Neural cell (in vitro differentiated cells): ENCODE measurements around the gene PRELP. TPM values are rescaled to one million over a fixed set of nuclear protein-coding genes. Genes with fewer than 3 reads are reported as not detected.

Experiments
- H2AFZ ChIP-seq: fragments of 200-600, 300-800 bp; sonication (generic), shearing (Covaris generic); 2 replicates; pipeline ENCODE4 v1.6.0; 2014; ENCODE audit warnings: low read depth, mild to moderate bottlenecking, antibody characterized with exemption, low read length, moderate library complexity
- H3F3A ChIP-seq: fragments of 200-600 bp; shearing (Covaris generic); 2 replicates; pipeline ENCODE4 v1.6.1; 2016; ENCODE audit warnings: mild to moderate bottlenecking, moderate library complexity, mixed read lengths, antibody characterized with exemption, low read length; ENCODE audit not compliant: insufficient read depth, poor library complexity, severe bottlenecking
- H3K27ac ChIP-seq: fragments of 200-600, 300-800 bp; sonication (generic), shearing (Covaris generic); 2 replicates; pipeline ENCODE4 v1.5.1; 2014; ENCODE audit warnings: mild to moderate bottlenecking, low read length, moderate library complexity
- H3K27me3 ChIP-seq: fragments of 300-800, 200-600 bp; sonication (generic), shearing (Covaris generic); 2 replicates; pipeline ENCODE4 v1.6.0; 2014; ENCODE audit warnings: mild to moderate bottlenecking, low read depth, low read length, moderate library complexity; ENCODE audit not compliant: insufficient read depth
- H3K36me3 ChIP-seq: fragments of 300-800, 200-600 bp; sonication (generic), shearing (Covaris generic); 2 replicates; pipeline ENCODE4 v1.5.1; 2014; ENCODE audit warnings: mild to moderate bottlenecking, antibody characterized with exemption, low read length, moderate library complexity; ENCODE audit not compliant: insufficient read depth
- H3K4me2 ChIP-seq: fragments of 300-800, 200-600 bp; sonication (generic), shearing (Covaris generic); 2 replicates; pipeline ENCODE4 v1.6.0; 2014; ENCODE audit warnings: mild to moderate bottlenecking, low read length
- H3K4me3 ChIP-seq: fragments of 300-800, 200-600 bp; sonication (generic), shearing (Covaris generic); 2 replicates; pipeline ENCODE4 v1.5.1; 2014; ENCODE audit warnings: mild to moderate bottlenecking, low read length, moderate library complexity
- H3K79me2 ChIP-seq: fragments of 200-600 bp; shearing (Covaris generic); replicated peaks from 2 replicates; pipeline ENCODE4 v1.6.0; 2014; ENCODE audit warnings: mild to moderate bottlenecking, low read length, moderate library complexity; ENCODE audit not compliant: insufficient read depth
- H3K9ac ChIP-seq: fragments of 300-800, 200-600 bp; sonication (generic), shearing (Covaris generic); 2 replicates; pipeline ENCODE4 v1.6.1; 2016; ENCODE audit warnings: mild to moderate bottlenecking, low read length, mixed read lengths
- H3K9me2 ChIP-seq: fragments of 200-600 bp; shearing (Covaris generic); 2 replicates; pipeline ENCODE4 v1.6.1; 2016; ENCODE audit warnings: mild to moderate bottlenecking, low read length, mixed read lengths; ENCODE audit not compliant: insufficient read depth
- H3K9me3 ChIP-seq: fragments of 200-600, 300-800 bp; sonication (generic), shearing (Covaris generic); 2 replicates; pipeline ENCODE4 v1.6.1; 2016; ENCODE audit warnings: mild to moderate bottlenecking, mixed run types, low read length, moderate library complexity, mixed read lengths
- H4K20me1 ChIP-seq: fragments of 200-600 bp; shearing (Covaris generic); 2 replicates; pipeline ENCODE4 v1.6.1; 2016; ENCODE audit warnings: mild to moderate bottlenecking, mixed run types; ENCODE audit not compliant: insufficient read depth
- EP300 ChIP-seq: fragments of 450-650 bp; conservative IDR thresholded peaks from 2 replicates; pipeline ENCODE4 v1.6.1; 2014; ENCODE audit warnings: antibody characterized with exemption, mild to moderate bottlenecking, moderate library complexity; ENCODE audit not compliant: poor library complexity, severe bottlenecking
- EZH2 ChIP-seq: fragments of 200-600, 300-800 bp; shearing (Covaris generic), sonication (generic); IDR thresholded peaks from 2 replicates; pipeline ENCODE4 v1.6.1; 2014; ENCODE audit warnings: antibody characterized with exemption, low read length, borderline replicate concordance, mild to moderate bottlenecking; ENCODE audit not compliant: insufficient read depth, poor library complexity, severe bottlenecking
- MXI1 ChIP-seq: fragments of 450-650 bp; conservative IDR thresholded peaks from 2 replicates; pipeline ENCODE4 v1.6.1; 2014; ENCODE audit warnings: antibody characterized with exemption, mild to moderate bottlenecking; ENCODE audit not compliant: poor library complexity, severe bottlenecking
- POLR2AphosphoS5 ChIP-seq: IDR thresholded peaks from 2 replicates; pipeline ENCODE4 v1.6.1; 2012
- RAD21 ChIP-seq: fragments of 450-650 bp; conservative IDR thresholded peaks from 2 replicates; pipeline ENCODE4 v1.6.1; 2014; ENCODE audit warnings: antibody characterized with exemption, mild to moderate bottlenecking, moderate library complexity
- REST ChIP-seq: IDR thresholded peaks from 2 replicates; pipeline ENCODE4 v1.6.1; 2012; ENCODE audit warnings: borderline replicate concordance
- SMC3 ChIP-seq: fragments of 450-650 bp; conservative IDR thresholded peaks from 2 replicates; pipeline ENCODE4 v1.6.1; 2014; ENCODE audit warnings: antibody characterized with exemption, mild to moderate bottlenecking, moderate library complexity; ENCODE audit not compliant: poor library complexity
- TAF1 ChIP-seq: IDR thresholded peaks from 2 replicates; pipeline ENCODE4 v1.6.1; 2012; ENCODE audit warnings: low read depth
- polyA plus RNA-seq: library from polyadenylated mRNA; depleted of rRNA; stranded (reverse); fragments of >200 nt; gene quantifications from 2 replicates; pipeline ENCODE4 v1.2.3, GENCODE V29; 2014
- TF ChIP-seq, protein P1 (sequence below): fragments of 450-650 bp; IDR thresholded peaks from 2 replicates; pipeline ENCODE4 v1.5.1; 2014; ENCODE audit warnings: antibody characterized with exemption, mild to moderate bottlenecking, moderate library complexity; ENCODE audit not compliant: poor library complexity, severe bottlenecking

Gene PRELP
- polyA plus RNA-seq, 1 donor from 2014 or later: not detected

GRCh38 chr1:203512517-203512847 is 36.9 kb downstream of the PRELP start:
- H3K9me3 ChIP-seq: no peaks in the 10 kb centered on the region
- H3K4me3 ChIP-seq: no peak overlapping the region
- H3K27ac ChIP-seq: no peak overlapping the region
- H2AFZ ChIP-seq: no peak overlapping the region
- no peak overlapping the region for H3K9ac ChIP-seq
- H3K36me3 ChIP-seq: no peaks in the 10 kb centered on the region
- H3K27me3 ChIP-seq: no peaks in the 10 kb centered on the region
- no peaks in the 10 kb centered on the region for H4K20me1 ChIP-seq
- H3K9me2 ChIP-seq: no peaks in the 10 kb centered on the region
- H3F3A ChIP-seq: peaks cover 5% of the 10 kb centered on the region
- no peaks in the 10 kb centered on the region for H3K79me2 ChIP-seq
- no peak overlapping the region for H3K4me2 ChIP-seq
- no peak for TF ChIP-seq REST
- TF ChIP-seq EP300: no peak
- TF ChIP-seq POLR2AphosphoS5: no peak
- no peak for TF ChIP-seq RAD21
- no peak for TF ChIP-seq EZH2
- no peak for TF ChIP-seq SMC3
- no peak for TF ChIP-seq TAF1
- TF ChIP-seq, protein P1, sequence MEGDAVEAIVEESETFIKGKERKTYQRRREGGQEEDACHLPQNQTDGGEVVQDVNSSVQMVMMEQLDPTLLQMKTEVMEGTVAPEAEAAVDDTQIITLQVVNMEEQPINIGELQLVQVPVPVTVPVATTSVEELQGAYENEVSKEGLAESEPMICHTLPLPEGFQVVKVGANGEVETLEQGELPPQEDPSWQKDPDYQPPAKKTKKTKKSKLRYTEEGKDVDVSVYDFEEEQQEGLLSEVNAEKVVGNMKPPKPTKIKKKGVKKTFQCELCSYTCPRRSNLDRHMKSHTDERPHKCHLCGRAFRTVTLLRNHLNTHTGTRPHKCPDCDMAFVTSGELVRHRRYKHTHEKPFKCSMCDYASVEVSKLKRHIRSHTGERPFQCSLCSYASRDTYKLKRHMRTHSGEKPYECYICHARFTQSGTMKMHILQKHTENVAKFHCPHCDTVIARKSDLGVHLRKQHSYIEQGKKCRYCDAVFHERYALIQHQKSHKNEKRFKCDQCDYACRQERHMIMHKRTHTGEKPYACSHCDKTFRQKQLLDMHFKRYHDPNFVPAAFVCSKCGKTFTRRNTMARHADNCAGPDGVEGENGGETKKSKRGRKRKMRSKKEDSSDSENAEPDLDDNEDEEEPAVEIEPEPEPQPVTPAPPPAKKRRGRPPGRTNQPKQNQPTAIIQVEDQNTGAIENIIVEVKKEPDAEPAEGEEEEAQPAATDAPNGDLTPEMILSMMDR: no peak
- no peak for TF ChIP-seq MXI1

GRCh38 chr1:203512848-203513584 is 37.4 kb downstream of the PRELP start:
- TF ChIP-seq EP300 (no peak), RAD21 (no peak), POLR2AphosphoS5 (no peak), TAF1 (no peak)
- TF ChIP-seq, protein P1: no peak
- no peak overlapping the region for H2AFZ ChIP-seq
- H3K9ac ChIP-seq: peak overlapping the region; percentile 67

More at GRCh38 chr1:203512848-203513584, 37.4 kb downstream of the PRELP start:
- H3K4me3 ChIP-seq: no peak overlapping the region
- no peaks in the 10 kb centered on the region for H3K9me2 ChIP-seq
- H3F3A ChIP-seq: peaks cover 5% of the 10 kb centered on the region
- H3K27me3 ChIP-seq: no peaks in the 10 kb centered on the region
- H3K9me3 ChIP-seq: no peaks in the 10 kb centered on the region
- no peaks in the 10 kb centered on the region for H4K20me1 ChIP-seq
- H3K4me2 ChIP-seq: no peak overlapping the region
- peak overlapping the region; percentile 87 for H3K27ac ChIP-seq
- H3K79me2 ChIP-seq: no peaks in the 10 kb centered on the region
- H3K36me3 ChIP-seq: no peaks in the 10 kb centered on the region
